GM18499 (cell line): ENCODE data around the gene WDR4.
"Not testable (repeated sequence)": the region's sequence is repeated elsewhere in the genome, so short reads cannot be mapped to it uniquely, and the experiment has no call there.

ENCODE experiments used
- ATAC-seq: cut with Tn5 transposase; IDR thresholded peaks from one replicate; pipeline ENCODE4 v1.9.1; 2021; ENCODE audit warnings: moderate number of reproducible peaks; ENCODE audit not compliant: insufficient read depth, unreplicated experiment

Gene WDR4, protein sequence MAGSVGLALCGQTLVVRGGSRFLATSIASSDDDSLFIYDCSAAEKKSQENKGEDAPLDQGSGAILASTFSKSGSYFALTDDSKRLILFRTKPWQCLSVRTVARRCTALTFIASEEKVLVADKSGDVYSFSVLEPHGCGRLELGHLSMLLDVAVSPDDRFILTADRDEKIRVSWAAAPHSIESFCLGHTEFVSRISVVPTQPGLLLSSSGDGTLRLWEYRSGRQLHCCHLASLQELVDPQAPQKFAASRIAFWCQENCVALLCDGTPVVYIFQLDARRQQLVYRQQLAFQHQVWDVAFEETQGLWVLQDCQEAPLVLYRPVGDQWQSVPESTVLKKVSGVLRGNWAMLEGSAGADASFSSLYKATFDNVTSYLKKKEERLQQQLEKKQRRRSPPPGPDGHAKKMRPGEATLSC

DNA sequence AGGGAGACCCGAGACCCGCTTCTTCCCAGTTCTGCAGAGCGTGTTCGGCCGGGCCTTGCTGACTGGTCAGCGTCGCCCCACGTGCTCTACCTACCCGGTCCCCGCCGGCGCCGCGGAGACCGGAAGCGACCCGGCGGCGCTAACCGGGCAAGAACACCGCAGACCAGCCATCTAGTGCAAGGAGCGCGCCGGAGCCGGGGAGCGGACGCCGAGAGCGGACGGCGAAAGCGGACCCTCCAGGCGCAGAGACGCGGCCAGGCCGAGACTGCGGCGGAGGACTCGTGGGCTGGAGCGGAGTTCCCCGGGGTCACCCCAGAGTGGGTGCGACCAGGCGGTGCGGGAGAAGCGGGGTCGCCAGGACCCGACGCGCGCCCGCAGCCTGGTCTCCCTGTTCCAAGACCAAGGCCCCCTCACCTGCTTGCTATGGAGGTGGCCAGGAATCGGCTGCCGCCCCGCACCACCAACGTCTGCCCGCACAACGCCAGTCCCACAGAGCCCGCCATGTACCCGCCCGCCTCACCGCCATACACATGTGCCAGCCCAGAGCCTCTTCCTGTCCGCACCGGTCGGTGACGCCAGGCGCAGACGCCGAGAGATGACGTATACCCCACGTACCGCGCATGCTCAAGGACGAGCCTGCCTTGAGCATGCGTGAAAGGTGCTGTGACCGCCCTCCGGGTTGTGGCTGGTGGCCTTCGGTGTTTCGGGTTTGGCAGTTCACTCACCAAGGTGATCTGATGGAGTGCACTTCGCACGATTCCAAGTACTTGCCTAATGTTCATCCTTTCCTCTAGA, at the start of gene WDR4:
WDR4 (minus strand) TSS at position 547 of the 795 bp plus-strand sequence; CDS start at position 503, 44 bp downstream.
- ATAC-seq = peak; percentile 65

DNA sequence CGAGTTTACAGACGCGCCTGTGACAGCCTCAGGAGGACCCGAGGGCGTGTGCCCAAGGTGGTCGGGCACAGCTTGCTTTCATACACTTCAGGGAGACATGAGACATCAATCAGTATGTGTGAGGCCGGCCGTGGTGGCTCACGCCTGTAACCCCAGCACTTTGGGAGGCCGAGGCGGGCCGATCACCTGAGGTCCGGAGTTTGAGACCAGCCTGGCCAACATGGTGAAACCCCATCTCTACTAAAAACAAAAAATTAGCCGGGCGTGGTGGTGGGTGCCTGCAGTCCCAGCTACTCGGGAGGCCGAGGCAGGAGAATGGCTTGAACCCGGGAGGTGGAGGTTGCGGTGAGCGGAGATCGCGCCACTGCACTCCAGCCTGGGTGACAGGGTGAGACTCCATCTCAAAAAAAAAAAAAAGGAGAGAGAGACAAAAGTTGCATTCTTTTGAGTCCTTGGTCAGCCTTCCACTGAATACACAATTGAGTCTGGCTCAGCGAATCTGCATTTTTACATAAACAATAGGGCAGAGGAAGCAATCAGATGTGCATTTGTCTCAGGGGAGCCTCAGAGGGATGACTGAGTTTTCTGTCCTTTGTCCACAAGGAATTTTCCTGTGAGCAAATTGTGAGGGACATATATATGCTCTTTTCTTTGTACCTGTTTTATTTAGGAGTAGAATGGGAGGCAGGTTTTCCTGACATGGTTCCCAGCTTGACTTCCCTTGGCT, 48.3 kb upstream of the WDR4 start:
- not testable (repeated sequence) for ATAC-seq

DNA sequence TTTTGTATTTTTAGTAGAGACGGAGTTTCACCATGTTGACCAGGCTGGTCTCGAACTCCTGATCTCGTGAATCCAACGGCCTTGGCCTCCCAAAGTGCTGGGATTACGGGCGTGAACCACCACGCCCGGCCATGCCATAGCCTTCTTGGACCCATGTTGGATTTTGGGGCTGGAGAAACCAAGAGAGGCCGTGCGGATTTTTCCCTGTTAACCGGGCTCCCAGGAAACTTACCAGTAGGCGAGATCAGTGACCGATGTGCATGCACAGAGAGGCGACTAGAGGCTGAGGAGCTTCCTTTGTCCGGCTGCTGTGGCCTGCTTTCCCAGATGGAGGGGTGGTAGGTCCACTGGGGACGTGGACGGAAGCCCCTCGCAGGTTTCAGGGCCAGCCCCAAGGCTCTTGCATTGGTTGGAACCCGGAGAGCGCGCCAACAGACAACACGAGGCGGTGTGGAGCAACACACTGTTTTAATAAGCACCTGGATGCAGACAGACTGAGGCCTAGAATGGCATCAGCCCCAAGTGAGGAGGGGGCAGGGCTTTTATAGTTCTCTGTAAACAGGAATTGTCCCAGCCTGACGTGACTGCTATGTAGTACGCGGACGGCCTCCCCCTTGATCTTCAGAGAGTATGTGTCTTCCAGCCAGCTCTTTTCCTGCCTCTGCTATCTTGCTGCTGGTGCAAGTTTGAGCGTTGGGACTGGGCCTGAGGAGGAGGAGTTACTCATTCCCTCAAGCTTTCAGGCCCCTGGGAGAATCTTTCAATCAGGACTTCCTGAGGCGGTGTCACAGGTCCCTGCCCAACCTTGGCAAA, 46.0 kb upstream of the WDR4 start, which contains the start of gene ERVH48-1:
ERVH48-1 (minus strand) TSS at position 517 of the 813 bp plus-strand sequence. CDS start 6,624 bp downstream, outside the sequence.
- ATAC-seq = no peak

DNA sequence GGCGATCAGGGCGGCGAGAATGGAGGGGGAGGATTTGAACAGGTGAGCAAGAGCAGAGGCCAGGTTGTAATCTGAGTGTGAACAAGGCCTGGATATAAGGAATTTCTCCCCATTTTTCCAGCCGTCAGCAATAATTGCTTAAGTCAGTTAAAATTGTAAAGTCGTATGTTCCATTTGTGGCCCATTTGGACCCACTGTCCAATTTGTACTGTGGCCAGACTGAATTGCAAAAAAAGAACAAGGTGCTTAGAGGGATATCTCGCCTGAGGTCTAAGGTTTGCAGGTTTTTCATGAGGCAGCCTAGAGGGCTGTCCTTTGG, 45.1 kb upstream of the WDR4 start:
- ATAC-seq = no peak

DNA sequence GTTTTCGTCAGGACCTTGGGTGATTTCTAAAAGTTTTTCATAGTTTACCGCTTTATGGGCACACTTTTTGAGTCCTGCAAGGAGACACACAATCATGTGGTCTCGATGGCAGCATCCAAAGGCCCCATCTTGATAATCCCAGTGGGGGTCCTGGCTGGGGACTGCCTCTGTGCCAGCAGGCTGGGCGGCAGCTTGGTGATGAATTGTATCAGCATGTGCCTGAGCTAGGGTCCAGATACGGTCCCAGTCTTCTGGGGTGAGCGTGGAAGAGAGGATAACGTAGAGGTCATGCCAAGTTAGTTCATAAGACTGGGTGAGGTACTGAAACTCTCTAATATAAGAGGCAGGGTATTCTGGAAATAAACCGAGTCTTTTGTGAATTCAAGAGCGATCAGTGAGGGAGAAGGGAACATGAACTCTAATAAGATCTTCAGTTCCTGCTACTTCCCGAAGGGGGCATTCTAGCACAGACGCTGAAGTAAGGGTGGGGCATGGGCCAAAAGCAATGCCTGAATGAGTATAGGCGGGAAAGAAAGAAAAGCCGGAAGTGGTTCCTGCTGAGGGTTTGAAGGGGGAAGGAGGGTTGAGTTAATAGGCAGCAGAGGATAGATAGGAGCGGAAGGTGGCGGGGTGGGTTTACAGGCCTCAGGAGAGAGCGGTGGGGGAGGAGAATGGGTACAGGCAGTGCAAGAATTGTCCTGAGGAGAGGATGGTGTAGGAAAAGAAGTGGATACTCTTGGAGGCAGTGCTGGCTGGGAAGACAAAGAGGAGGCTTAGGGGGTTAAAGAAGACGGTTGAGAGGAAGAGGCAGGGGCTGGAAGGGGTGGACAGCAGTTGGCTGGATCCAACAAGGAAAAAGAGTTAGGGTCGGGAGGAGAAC, 44.5 kb upstream of the WDR4 start:
- no peak for ATAC-seq

DNA sequence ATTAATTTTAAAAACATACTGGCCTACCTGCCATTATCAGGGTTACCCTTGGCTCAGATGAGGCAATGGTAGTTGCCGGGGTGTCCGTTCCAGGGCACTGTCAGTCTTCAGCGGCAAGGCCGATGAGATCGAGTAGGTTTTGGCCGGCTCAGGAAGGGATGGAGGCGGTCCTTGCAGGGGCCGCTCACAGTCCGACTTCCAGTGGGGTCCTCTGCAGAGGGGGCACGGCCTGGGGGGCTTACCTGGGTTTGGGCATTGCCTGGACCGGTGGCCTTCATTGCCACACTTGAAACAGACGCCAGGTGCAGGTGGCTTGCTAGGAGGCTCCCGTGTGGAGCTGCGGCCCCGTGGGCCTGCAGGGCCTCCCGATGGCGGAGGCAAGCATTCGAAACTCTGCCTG, 43.6 kb upstream of the WDR4 start:
- ATAC-seq = no peak

DNA sequence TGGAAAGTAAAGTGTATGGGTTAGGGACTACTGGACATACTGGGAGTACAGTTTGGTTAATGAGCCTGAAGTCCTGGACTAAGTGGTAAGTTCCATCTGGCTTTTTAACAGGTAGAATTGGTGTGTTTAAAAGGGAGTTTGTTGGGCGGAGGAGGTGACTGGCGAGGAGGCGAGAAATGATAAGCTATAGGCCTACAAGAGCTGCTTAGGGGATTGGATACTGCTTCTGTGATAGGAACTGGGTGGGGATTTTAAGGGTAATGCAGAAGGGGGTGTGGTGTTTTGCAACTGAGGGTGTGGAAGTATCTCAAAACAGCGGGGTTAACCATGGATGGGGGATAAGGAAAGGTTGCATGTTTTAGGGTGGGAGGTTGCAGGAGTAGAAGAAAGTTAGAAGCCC, 42.6 kb upstream of the WDR4 start:
- no peak for ATAC-seq

DNA sequence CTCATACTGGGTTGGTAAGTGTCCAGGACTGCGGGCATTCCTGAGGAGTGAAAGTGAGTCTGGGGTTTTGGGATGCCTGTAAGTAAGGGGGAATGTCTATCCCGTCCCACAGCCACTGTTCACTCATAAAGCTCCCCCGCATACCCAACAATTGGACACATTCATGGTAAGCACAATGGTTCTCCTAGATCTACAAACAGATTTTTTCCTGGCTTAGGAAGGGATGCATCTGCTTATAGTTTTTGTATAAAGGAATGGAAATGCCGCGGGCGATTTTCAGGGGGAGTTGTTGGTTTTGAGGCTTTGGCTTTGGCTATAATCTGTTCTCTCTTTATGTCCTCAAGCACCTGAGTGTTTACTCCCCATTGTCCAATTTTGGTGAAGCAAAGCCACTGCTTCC, 39.0 kb upstream of the WDR4 start:
- ATAC-seq = no peak

DNA sequence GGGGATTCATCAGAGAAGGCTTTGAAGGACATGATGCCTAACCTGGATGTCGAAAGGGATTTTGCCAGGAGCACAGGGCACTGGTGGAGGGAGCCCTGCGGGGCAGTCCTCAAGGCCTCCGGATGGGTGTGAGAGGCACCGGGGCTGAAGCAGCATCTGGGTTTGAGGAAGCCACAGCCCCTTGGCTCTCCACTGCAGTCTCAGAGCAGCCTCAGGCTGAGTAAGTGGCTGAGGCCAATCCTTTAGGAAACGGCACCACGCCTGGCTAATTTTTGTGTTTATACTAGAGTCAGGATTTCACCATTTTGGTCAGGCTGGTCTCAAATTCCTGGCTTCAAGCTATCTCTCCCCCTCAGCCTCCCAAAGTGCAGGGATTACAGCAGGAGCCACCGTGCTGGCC, 34.1 kb upstream of the WDR4 start:
- no peak for ATAC-seq

DNA sequence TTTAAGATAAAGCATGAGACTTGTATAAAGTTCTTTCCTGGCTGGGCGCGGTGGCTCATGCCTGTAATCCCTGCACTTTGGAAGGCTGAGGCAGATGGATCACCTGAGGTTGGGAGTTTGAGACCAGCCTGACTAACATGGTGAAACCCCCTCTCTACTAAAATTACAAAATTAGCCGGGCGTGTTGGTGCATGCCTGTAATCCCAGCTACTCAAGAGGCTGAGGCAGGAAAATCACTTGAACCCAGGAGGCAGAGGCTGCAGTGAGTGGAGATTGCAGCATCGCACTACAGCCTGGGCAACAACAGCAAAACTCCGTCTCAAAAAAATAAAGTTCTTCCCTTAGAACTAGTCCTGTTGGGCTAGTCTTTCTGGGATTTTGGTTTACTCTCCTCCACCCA, 32.6 kb upstream of the WDR4 start:
- ATAC-seq = not testable (repeated sequence)

DNA sequence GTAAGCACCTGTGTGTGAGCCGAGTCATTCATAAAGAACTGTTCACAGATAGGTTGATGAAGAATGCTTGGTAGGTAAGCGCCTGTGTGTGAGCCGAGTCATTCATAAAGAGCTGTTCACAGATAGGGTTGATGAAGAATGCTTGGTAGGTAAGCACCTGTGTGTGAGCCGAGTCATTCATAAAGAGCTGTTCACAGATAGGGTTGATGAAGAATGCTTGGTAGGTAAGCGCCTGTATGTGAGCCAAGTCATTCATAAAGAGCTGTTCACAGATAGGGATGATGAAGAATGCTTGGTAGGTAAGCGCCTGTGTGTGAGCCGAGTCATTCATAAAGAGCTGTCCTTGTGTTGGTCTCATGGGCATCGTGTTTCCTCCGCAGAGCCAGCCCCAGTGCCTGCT, 29.1 kb upstream of the WDR4 start:
- ATAC-seq = not testable (repeated sequence)

DNA sequence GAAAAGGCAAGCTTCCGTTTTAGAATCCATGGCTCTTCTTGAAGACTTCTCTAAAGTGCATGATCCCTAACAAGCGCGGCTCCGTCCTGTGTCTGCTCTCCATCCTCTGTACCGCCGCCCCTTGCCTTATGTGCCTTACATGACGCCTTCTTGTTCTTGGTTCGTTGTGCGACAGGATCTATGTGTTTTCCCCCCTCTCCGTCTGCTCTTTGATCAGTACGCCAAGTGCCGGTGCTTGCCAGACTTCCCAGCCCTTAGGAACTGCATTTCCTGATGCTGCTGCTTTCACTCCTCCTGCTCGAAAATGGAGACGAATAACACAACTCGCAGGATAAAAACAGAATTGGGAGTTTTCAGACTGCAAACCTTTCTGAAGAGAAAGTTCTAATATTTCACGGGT, 26.9 kb upstream of the WDR4 start:
- no peak for ATAC-seq

DNA sequence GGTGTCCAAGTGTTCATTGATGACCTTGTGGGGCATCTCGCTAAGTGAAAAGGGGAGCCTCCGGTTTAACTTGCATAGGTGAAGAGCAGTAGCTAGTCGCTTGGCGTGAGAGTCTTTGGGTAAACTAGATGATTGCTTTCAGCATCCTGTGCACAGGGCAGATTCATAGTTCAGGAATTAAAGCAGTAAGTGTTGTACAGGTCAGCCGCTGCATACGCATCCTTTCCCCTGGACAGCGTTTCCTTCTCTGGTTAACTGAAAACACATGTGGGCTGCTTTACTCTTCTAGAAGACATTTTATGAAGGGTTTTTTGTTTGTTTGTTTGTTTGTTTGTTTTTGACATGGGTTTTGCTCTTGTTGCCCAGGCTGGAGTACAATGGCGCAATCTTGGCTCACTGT, 25.9 kb upstream of the WDR4 start:
- no peak for ATAC-seq

DNA sequence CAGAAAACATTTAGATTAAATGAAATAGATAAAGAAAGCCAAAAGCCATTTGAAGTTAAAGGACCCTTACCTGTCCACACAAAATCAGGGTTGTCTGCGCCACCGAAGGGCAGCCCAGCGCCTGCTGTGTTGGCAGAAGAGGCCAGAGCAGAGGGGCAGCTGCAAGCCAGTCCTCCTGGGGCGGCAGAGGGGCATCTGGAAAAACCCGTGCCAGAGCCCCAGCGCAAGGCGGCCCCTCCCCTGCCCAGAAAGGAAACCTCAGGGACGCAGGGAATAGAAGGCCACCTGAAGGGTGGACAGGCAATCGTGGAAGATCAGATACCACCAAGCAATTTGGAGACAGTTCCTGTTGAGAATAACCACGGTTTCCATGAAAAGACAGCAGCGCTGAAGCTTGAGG, 24.5 kb upstream of the WDR4 start:
- ATAC-seq = no peak

DNA sequence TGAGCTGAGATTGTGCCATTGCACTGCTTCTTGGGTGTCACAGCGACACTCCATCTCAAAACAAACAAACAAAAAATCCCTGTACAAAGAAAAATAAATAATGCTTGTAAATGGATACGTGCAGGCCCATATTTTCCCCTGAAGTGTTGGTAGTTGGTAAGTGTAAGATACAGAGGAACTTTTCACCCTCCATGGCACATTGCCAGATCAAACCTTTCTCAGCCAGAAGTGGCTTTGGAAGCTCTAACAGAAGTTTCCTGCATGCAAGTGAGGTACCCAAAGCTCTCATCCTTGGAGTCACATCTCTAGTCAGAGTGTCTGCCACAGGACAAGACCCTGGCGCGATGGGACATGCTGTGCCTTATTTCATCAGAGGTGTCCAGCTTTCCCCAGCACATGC, 21.1 kb upstream of the WDR4 start:
- ATAC-seq = no peak

DNA sequence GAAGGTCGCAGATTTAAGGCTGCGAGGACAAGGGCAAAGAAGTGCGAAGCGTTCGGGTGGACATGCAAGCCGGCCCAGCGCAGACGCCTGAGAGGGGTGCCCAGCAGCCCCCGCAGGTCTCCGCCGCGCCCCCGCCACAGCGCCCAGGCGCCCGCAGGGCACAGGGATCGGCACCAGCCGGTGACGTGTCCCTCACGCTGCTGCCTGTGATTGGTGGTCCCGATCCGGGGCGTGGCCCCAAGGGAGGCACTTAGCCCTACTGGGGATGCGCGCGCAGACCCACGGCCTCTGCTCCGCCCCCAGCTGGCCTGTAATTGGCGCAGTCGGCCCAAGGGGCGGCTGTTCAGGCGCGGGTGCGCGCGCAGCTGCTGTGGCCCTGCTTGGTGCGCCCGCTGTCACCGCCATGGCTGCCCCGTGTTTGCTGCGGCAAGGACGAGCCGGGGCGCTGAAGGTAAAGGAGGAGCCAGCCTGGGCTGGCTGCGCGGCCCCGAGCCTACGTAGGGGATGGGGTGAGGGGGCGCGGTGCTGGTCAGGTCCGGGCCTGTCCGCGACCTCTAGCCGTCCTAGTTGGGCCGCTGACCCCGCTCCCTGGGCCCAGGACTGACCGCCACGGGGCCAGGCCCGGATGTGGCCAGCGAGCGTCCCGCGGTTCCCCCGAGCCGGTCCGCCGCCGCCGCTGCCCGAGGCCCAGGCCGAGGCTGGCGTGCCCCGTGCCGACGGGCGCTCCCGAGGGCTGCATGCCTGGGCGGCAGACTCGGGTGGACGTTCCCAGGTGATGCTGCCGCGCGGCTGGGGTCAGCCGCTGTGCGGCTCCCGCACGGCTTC, 13.8 kb upstream of the WDR4 start, which contains the start of gene NDUFV3:
NDUFV3 (plus strand) TSS at position 379 of the 825 bp plus-strand sequence; CDS start at position 404, 25 bp downstream.
- ATAC-seq = peak; percentile 51

DNA sequence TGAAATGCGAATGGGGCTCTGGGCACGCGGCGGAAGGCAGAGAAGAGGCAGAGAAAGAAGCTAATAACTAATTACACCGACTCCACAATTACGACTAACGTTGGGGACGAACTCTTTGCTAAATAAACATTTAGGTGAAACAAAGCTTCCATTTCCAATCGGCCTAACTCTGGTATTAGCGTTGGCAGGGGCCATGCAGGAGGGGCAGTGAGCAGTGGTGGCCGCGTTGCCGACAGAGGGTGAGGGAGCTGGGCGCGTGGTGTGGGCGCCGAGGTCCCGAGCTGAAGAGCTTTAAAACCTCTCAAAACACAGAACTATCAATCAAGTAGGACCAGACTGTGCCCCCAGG, 13.2 kb upstream of the WDR4 start:
- ATAC-seq = peak; percentile 7

DNA sequence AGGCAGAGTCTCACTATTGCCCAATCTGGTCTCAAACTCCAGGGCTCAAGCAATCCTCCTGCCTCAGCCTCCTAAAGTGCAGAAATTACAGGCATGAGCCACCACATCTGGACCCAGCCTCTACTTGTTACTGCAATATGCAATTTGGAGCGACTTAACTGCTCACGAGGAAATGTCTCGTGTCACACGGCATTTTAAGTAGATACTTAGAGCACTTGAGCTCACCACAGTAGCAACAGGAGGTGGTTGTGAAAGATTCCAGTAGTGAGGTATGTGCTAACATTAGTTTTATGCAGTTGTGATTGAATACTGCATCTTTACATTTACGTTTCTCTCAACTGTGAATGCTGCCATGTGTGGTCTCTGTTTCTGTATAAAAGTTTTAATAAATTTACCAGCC, 8.0 kb upstream of the WDR4 start:
- no peak for ATAC-seq
